K562 (cell line): ENCODE measurements around the gene NR5A2. TPM values are rescaled to one million over a fixed set of nuclear protein-coding genes. Genes with fewer than 3 reads are reported as not detected.

Source experiments
- BCLAF1 ChIP-seq, 2 experiments: fragments of 450-650 bp in 1 of 2; IDR thresholded peaks; 2 replicates each; pipeline ENCODE4 v1.6.1; 2011 to 2017; ENCODE audit warnings: low read depth in 2 of 2, antibody characterized with exemption in 1 of 2, borderline replicate concordance in 1 of 2, low read length in 1 of 2, mild to moderate bottlenecking in 1 of 2, mixed read lengths in 1 of 2; ENCODE audit not compliant: control insufficient read depth in 1 of 2
- CHD7 ChIP-seq: fragments of 200-600 bp; sonication (generic); IDR thresholded peaks from one replicate; pipeline ENCODE4 v1.6.1; 2012; ENCODE audit warnings: mild to moderate bottlenecking, low read depth, low read length, inconsistent platforms
- POLR2G ChIP-seq: fragments of 200-400 bp; formaldehyde crosslinking; IDR thresholded peaks from 2 replicates; pipeline ENCODE4 v1.6.1; 2017; ENCODE audit warnings: low read depth, mild to moderate bottlenecking, antibody characterized with exemption, low read length, moderate library complexity
- RUNX1 ChIP-seq: sonication (generic); IDR thresholded peaks from 2 replicates; pipeline ENCODE4 v1.6.1; 2016; ENCODE audit warnings: antibody characterized with exemption, low read depth
- THRAP3 ChIP-seq: fragments of 450-650 bp; IDR thresholded peaks from 2 replicates; pipeline ENCODE4 v1.6.1; 2016; ENCODE audit warnings: mild to moderate bottlenecking, inconsistent platforms, borderline replicate concordance
- ZBTB5 ChIP-seq: fragments of 450-650 bp; IDR thresholded peaks from 2 replicates; pipeline ENCODE4 v1.6.1; 2017; ENCODE audit warnings: antibody characterized with exemption
- ZFP30 ChIP-seq: fragments of 250-450 bp; sonication (Bioruptor Pico); IDR thresholded peaks from 2 replicates; pipeline ENCODE4 v1.8.0; 2022; ENCODE audit warnings: moderate library complexity, mild to moderate bottlenecking, inconsistent platforms, borderline replicate concordance
- polyA plus RNA-seq, 8 experiments: library from polyadenylated mRNA; depleted of rRNA in 4 of 8; stranded (reverse) in 5 of 8; unstranded in 3 of 8; fragments of >200 nt; fragmentation: Nextera tagmentation in 2 of 8; fragmentation: Illumina TruSeq in 1 of 8; extraction: Ambion mirVana in 2 of 8; extraction: Trizol in 1 of 8; gene quantifications; 2 replicates each; pipeline versions ENCODE4 v1.2.1 to v1.2.3, GENCODE V29; 2011 to 2014; ENCODE audit warnings: inconsistent platforms in 1 of 8, missing spikeins in 1 of 8
- total RNA-seq, 7 experiments: library from RNA; depleted of rRNA in 6 of 7; stranded (reverse); fragments of >200 nt in 6 of 7; fragmentation: Illumina TruSeq in 2 of 7; extraction: Trizol in 2 of 7; gene quantifications; 2 replicates each; pipeline versions ENCODE4 v1.2.1 to v1.2.3, GENCODE V29; 2011 to 2021; ENCODE audit warnings: low replicate concordance in 1 of 7

Gene NR5A2
- total and polyA plus RNA-seq, 9 of the 15 experiments (the other 6 are each of a cell fraction or from before 2014, with no cell fraction given) = 0.13 to 0.40 (median 0.29) TPM

- TF ChIP-seq ZBTB5 = no peak
- no peak for TF ChIP-seq RUNX1
- no peak for TF ChIP-seq THRAP3
- TF ChIP-seq POLR2G = no peak
- TF ChIP-seq CHD7 = no peak
- TF ChIP-seq BCLAF1 (IDR thresholded peaks at IDR 0.05; ENCODE audit: borderline replicate concordance in 1 of 2, control insufficient read depth in 1 of 2, low read depth in 2 of 2, low read length in 1 of 2) = no peak
- no peak for TF ChIP-seq ZFP30
Measured at GRCh38 chr1:200150721-200151120, 123.2 kb downstream of the NR5A2 start (continued).
